HG03066 (cell line): Measurements from ENCODE around the gene GLUL.

Source experiments
- ATAC-seq: cut with Tn5 transposase; IDR thresholded peaks from one replicate; pipeline ENCODE4 v1.9.1; 2021; ENCODE audit warnings: low read depth; ENCODE audit not compliant: unreplicated experiment

Gene GLUL

DNA sequence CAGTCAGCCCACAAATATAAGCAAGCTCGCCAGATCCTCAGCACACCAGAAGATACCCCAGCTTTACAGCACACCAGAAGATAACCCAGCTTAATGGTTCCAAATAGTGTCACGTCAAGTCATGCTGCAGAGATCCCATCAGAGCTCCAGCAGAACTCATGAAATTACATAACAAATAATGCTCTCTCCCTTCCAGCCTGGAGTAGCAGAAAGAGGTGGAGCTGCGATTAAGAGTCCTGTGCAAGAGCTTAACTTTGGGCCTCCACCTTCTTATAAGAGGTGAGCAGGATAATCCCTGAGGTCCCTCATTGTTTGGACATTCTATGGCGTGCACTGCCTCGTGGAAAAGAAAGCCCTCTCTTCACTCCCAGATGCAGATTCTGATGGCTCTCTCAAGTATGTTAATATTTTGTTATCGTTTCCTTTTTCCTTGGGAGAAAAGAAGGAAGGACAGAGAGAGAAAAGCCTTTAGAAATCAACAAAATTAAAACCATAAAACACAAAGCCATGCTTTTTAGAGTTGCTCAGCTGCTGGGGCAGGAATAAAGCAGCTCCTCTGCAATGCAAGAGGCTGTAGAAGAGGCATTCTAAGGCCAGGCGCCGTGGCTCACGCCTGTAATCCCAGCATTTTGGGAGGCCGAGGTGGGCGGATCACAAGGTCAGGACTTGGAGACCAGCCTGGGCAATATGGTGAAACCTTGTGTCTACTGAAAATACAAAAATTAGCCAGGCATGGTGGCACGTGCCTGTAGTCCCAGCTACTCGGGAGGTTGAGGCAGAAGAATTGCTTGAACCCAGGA lies 59.1 kb downstream of the GLUL start:
- ATAC-seq = no peak
